Activated CD4-positive, alpha-beta T cell treated with anti-CD3 and anti-CD28 coated beads for 48 hours (primary cell): Measurements from ENCODE around the gene GNAT2.
"Not testable (repeated sequence)": the region's sequence is repeated elsewhere in the genome, so short reads cannot be mapped to it uniquely, and the experiment has no call there.

ENCODE experiments used
- DNase-seq: peaks from one replicate; pipeline ENCODE4 v3.0.0-alpha.2; 2020

The GNAT2 gene

GRCh38 chr1:109619576-109620400 is at the start of gene GNAT2, which contains the start of gene AMPD2:
Gene GNAT2 (minus strand): TSS chr1:109619616. CDS start chr1:109612870, 6,746 bp downstream.
Gene AMPD2 (plus strand): TSS chr1:109619837. CDS start chr1:109621176, 1,339 bp downstream.
- peak; percentile 81 for DNase-seq

GRCh38 chr1:109668123-109668775 is 48.8 kb upstream of the GNAT2 start:
- no peak for DNase-seq

GRCh38 chr1:109667452-109668122 is 48.2 kb upstream of the GNAT2 start, which contains the start of gene GSTM2:
Gene GSTM2 (plus strand): TSS chr1:109668057. CDS start chr1:109668116, 59 bp downstream.
- peak; percentile 91 for DNase-seq

GRCh38 chr1:109664671-109665070 is 45.3 kb upstream of the GNAT2 start:
- DNase-seq: no peak

GRCh38 chr1:109661391-109661790 is 42.0 kb upstream of the GNAT2 start:
- no peak for DNase-seq

- DNase-seq: not testable (repeated sequence)
Measured at GRCh38 chr1:109660691-109661026, 41.2 kb upstream of the GNAT2 start.

- DNase-seq: no peak
Measured at GRCh38 chr1:109659997-109660690, 40.7 kb upstream of the GNAT2 start.

- no peak for DNase-seq
Measured at GRCh38 chr1:109659145-109659544, 39.7 kb upstream of the GNAT2 start.

- DNase-seq: no peak
Measured at GRCh38 chr1:109658533-109659042, 39.2 kb upstream of the GNAT2 start.

GRCh38 chr1:109657970-109658369 is 38.6 kb upstream of the GNAT2 start:
- no peak for DNase-seq

- DNase-seq: no peak
Measured at GRCh38 chr1:109657395-109657794, 38.0 kb upstream of the GNAT2 start.

- peak; percentile 82 for DNase-seq
Measured at GRCh38 chr1:109655615-109656519, 36.5 kb upstream of the GNAT2 start, which contains the start of gene GSTM4. Gene GSTM4 (plus strand): TSS chr1:109656099. CDS start chr1:109656390, 291 bp downstream.

GRCh38 chr1:109654519-109654918 is 35.1 kb upstream of the GNAT2 start:
- no peak for DNase-seq

- no peak for DNase-seq
Measured at GRCh38 chr1:109653306-109653705, 33.9 kb upstream of the GNAT2 start.

GRCh38 chr1:109652402-109652801 is 33.0 kb upstream of the GNAT2 start:
- no peak for DNase-seq

- DNase-seq: no peak
Measured at GRCh38 chr1:109650609-109651008, 31.2 kb upstream of the GNAT2 start.

- no peak for DNase-seq
Measured at GRCh38 chr1:109649491-109649914, 30.1 kb upstream of the GNAT2 start.

GRCh38 chr1:109644670-109645069 is 25.3 kb upstream of the GNAT2 start:
- DNase-seq: no peak

GRCh38 chr1:109643385-109644230 is 24.2 kb upstream of the GNAT2 start:
- DNase-seq: peak; percentile 94

GRCh38 chr1:109642626-109643025 is 23.2 kb upstream of the GNAT2 start:
- no peak for DNase-seq
